DND-41 (cell line): ENCODE results near the gene LMO4.

Source experiments
- ATAC-seq: fragments of 200-7000 bp; cut with Tn5 transposase; 3 replicates; pipeline ENCODE4 v1.9.1; 2021; ENCODE audit warnings: low read depth; ENCODE audit not compliant: insufficient read depth
- DNase-seq: peaks from one replicate; pipeline ENCODE4 v3.0.0-alpha.2; 2020
- H2AFZ ChIP-seq: 2 replicates; pipeline ENCODE4 v1.6.0; 2012; ENCODE audit warnings: low read depth, low read length
- H3K27ac ChIP-seq: 2 replicates; pipeline ENCODE4 v1.5.1; 2012; ENCODE audit warnings: low read length, inconsistent platforms
- H3K27me3 ChIP-seq: fragments of 200-600 bp; sonication (generic); 2 replicates; pipeline ENCODE4 v1.6.0; 2012; ENCODE audit warnings: low read length, mild to moderate bottlenecking, inconsistent platforms; ENCODE audit not compliant: insufficient read depth, poor library complexity
- H3K36me3 ChIP-seq: 2 replicates; pipeline ENCODE4 v1.5.1; 2012; ENCODE audit warnings: low read length, inconsistent platforms; ENCODE audit not compliant: insufficient read depth
- H3K4me1 ChIP-seq: 2 replicates; pipeline ENCODE4 v1.5.1; 2012; ENCODE audit warnings: mild to moderate bottlenecking, low read length; ENCODE audit not compliant: insufficient read depth
- H3K4me2 ChIP-seq: 2 replicates; pipeline ENCODE4 v1.6.0; 2012; ENCODE audit warnings: mild to moderate bottlenecking, moderate library complexity, low read length, inconsistent platforms; ENCODE audit not compliant: insufficient read depth
- H3K4me3 ChIP-seq, 2 experiments: fragments of 200-600 bp in 1 of 2; shearing (Covaris generic) in 1 of 2; 2 replicates each; pipeline ENCODE4 v1.5.1; 2012 to 2016; ENCODE audit warnings: inconsistent platforms in 2 of 2, low read length in 2 of 2, mild to moderate bottlenecking in 2 of 2, low read depth in 1 of 2, moderate library complexity in 1 of 2
- H3K79me2 ChIP-seq: 2 replicates; pipeline ENCODE4 v1.6.0; 2012; ENCODE audit warnings: low read length, inconsistent platforms; ENCODE audit not compliant: insufficient read depth
- H3K9ac ChIP-seq: 2 replicates; pipeline ENCODE4 v1.6.0; 2012; ENCODE audit warnings: low read depth, mild to moderate bottlenecking, inconsistent platforms, low read length, moderate library complexity
- H3K9me3 ChIP-seq: 2 replicates; pipeline ENCODE4 v1.5.1; 2012; ENCODE audit warnings: low read length, moderate library complexity, mild to moderate bottlenecking, inconsistent platforms; ENCODE audit not compliant: insufficient read depth, severe bottlenecking
- H4K20me1 ChIP-seq: 2 replicates; pipeline ENCODE4 v1.6.0; 2012; ENCODE audit warnings: low read length; ENCODE audit not compliant: insufficient read depth
- CTCF ChIP-seq: IDR thresholded peaks from 2 replicates; pipeline ENCODE4 v1.5.1; 2012; ENCODE audit warnings: borderline replicate concordance, low read length, moderate library complexity, mild to moderate bottlenecking; ENCODE audit not compliant: poor library complexity, severe bottlenecking; ENCODE audit errors: extremely low read depth
- EZH2 ChIP-seq: IDR thresholded peaks from 3 replicates; pipeline ENCODE4 v1.6.1; 2012; ENCODE audit warnings: borderline replicate concordance, low read depth, mild to moderate bottlenecking, moderate library complexity, low read length, inconsistent platforms; ENCODE audit not compliant: severe bottlenecking

LMO4 gene

GRCh38 chr1:87368907-87369306 is 40.2 kb downstream of the LMO4 start:
- Histone ChIP-seq H3K27me3 (no peaks in the 10 kb centered on the region), H3K27ac (no peak overlapping the region), H3K4me3 (no peak overlapping the region), H2AFZ (no peak overlapping the region), H3K9me3 (no peaks in the 10 kb centered on the region), H3K4me2 (no peak overlapping the region), H4K20me1 (no peaks in the 10 kb centered on the region), H3K4me1 (no peaks in the 10 kb centered on the region), H3K9ac (no peak overlapping the region), H3K79me2 (no peaks in the 10 kb centered on the region), H3K36me3 (no peaks in the 10 kb centered on the region)
- TF ChIP-seq EZH2 = no peak
- no peak for TF ChIP-seq CTCF
- ATAC-seq (no peak), DNase-seq (no peak)

GRCh38 chr1:87369736-87370478 is 41.2 kb downstream of the LMO4 start:
- ATAC-seq = no peak
- Histone ChIP-seq H3K27ac (no peak overlapping the region), H3K9me3 (no peaks in the 10 kb centered on the region), H3K4me3 (no peak overlapping the region), H3K27me3 (no peaks in the 10 kb centered on the region), H3K9ac (no peak overlapping the region), H2AFZ (no peak overlapping the region), H3K79me2 (no peaks in the 10 kb centered on the region), H3K4me1 (no peaks in the 10 kb centered on the region), H3K4me2 (no peak overlapping the region), H4K20me1 (no peaks in the 10 kb centered on the region), H3K36me3 (no peaks in the 10 kb centered on the region)
- no peak for DNase-seq
- TF ChIP-seq CTCF (no peak), EZH2 (no peak)

- Histone ChIP-seq H3K4me1 (no peaks in the 10 kb centered on the region), H3K79me2 (no peaks in the 10 kb centered on the region), H3K9me3 (no peaks in the 10 kb centered on the region), H3K4me2 (no peak overlapping the region), H2AFZ (no peak overlapping the region), H3K36me3 (no peaks in the 10 kb centered on the region), H3K4me3 (no peak overlapping the region), H3K27me3 (no peaks in the 10 kb centered on the region), H3K9ac (no peak overlapping the region), H3K27ac (no peak overlapping the region), H4K20me1 (no peaks in the 10 kb centered on the region)
- DNase-seq (no peak), ATAC-seq (no peak)
- TF ChIP-seq CTCF (no peak), EZH2 (no peak)
Measured at GRCh38 chr1:87370544-87370943, 41.9 kb downstream of the LMO4 start.

GRCh38 chr1:87379306-87379705 is 50.6 kb downstream of the LMO4 start:
- H3K4me2 ChIP-seq = no peak overlapping the region
- no peaks in the 10 kb centered on the region for H3K4me1 ChIP-seq
- DNase-seq (no peak), ATAC-seq (no peak)
- no peak overlapping the region for H3K4me3 ChIP-seq
- no peaks in the 10 kb centered on the region for H3K27me3 ChIP-seq
- H4K20me1 ChIP-seq = no peaks in the 10 kb centered on the region
- no peaks in the 10 kb centered on the region for H3K79me2 ChIP-seq
- H3K9me3 ChIP-seq = no peaks in the 10 kb centered on the region
- H3K36me3 ChIP-seq = no peaks in the 10 kb centered on the region
- no peak overlapping the region for H2AFZ ChIP-seq
- TF ChIP-seq CTCF (no peak), EZH2 (no peak)
- H3K9ac ChIP-seq = no peak overlapping the region
- H3K27ac ChIP-seq = no peak overlapping the region
